Endothelial cell of umbilical vein (primary cell): ENCODE data around the gene ZNF106.

ENCODE experiments used
- CTCF ChIP-seq, 2 donors: IDR thresholded peaks; 1 replicate in 1 of 2; 2 replicates in 1 of 2; pipeline ENCODE4 v1.5.1; 2011; ENCODE audit warnings: low read length in 2 of 2, mild to moderate bottlenecking in 2 of 2, moderate library complexity in 2 of 2, control low read depth in 1 of 2, inconsistent platforms in 1 of 2, low read depth in 1 of 2; ENCODE audit not compliant: insufficient read depth in 1 of 2; ENCODE audit errors: extremely low read depth in 1 of 2
- EZH2 ChIP-seq: IDR thresholded peaks from 2 replicates; pipeline ENCODE4 v1.6.1; 2012; ENCODE audit warnings: borderline replicate concordance, low read depth, mild to moderate bottlenecking, moderate library complexity, low read length, inconsistent platforms; ENCODE audit not compliant: severe bottlenecking
- JUN ChIP-seq: IDR thresholded peaks from 2 replicates; pipeline ENCODE4 v1.6.1; 2011; ENCODE audit warnings: borderline replicate concordance, low read depth; ENCODE audit not compliant: insufficient read length, insufficient read depth
- POLR2A ChIP-seq: IDR thresholded peaks from 2 replicates; pipeline ENCODE4 v1.6.1; 2012; ENCODE audit warnings: low read depth, mild to moderate bottlenecking, control low read depth, low read length
- POLR2AphosphoS5 ChIP-seq: IDR thresholded peaks from 2 replicates; pipeline ENCODE4 v1.6.1; 2012; ENCODE audit warnings: low read depth, mild to moderate bottlenecking, control low read depth, low read length, moderate library complexity; ENCODE audit not compliant: insufficient read depth

- TF ChIP-seq POLR2AphosphoS5 = no peak
- TF ChIP-seq CTCF (IDR thresholded peaks at IDR 0.05; ENCODE audit: extremely low read depth in 1 of 2, insufficient read depth in 1 of 2, low read depth in 1 of 2, low read length in 2 of 2) = no peak
- TF ChIP-seq POLR2A = no peak
- TF ChIP-seq EZH2 = no peak
- TF ChIP-seq JUN = no peak
Observed at GRCh38 chr15:42375941-42376340, 115.0 kb downstream of the ZNF106 start.
